DND-41 (cell line): ENCODE results near the gene TBCD.

Experiments used
- ATAC-seq: fragments of 200-7000 bp; cut with Tn5 transposase; 3 replicates; pipeline ENCODE4 v1.9.1; 2021; ENCODE audit warnings: low read depth; ENCODE audit not compliant: insufficient read depth
- DNase-seq: peaks from one replicate; pipeline ENCODE4 v3.0.0-alpha.2; 2020
- H2AFZ ChIP-seq: 2 replicates; pipeline ENCODE4 v1.6.0; 2012; ENCODE audit warnings: low read depth, low read length
- H3K27ac ChIP-seq: 2 replicates; pipeline ENCODE4 v1.5.1; 2012; ENCODE audit warnings: low read length, inconsistent platforms
- H3K27me3 ChIP-seq: fragments of 200-600 bp; sonication (generic); 2 replicates; pipeline ENCODE4 v1.6.0; 2012; ENCODE audit warnings: low read length, mild to moderate bottlenecking, inconsistent platforms; ENCODE audit not compliant: insufficient read depth, poor library complexity
- H3K36me3 ChIP-seq: 2 replicates; pipeline ENCODE4 v1.5.1; 2012; ENCODE audit warnings: low read length, inconsistent platforms; ENCODE audit not compliant: insufficient read depth
- H3K4me1 ChIP-seq: 2 replicates; pipeline ENCODE4 v1.5.1; 2012; ENCODE audit warnings: mild to moderate bottlenecking, low read length; ENCODE audit not compliant: insufficient read depth
- H3K4me2 ChIP-seq: 2 replicates; pipeline ENCODE4 v1.6.0; 2012; ENCODE audit warnings: mild to moderate bottlenecking, moderate library complexity, low read length, inconsistent platforms; ENCODE audit not compliant: insufficient read depth
- H3K4me3 ChIP-seq, 2 experiments: fragments of 200-600 bp in 1 of 2; shearing (Covaris generic) in 1 of 2; 2 replicates each; pipeline ENCODE4 v1.5.1; 2012 to 2016; ENCODE audit warnings: inconsistent platforms in 2 of 2, low read length in 2 of 2, mild to moderate bottlenecking in 2 of 2, low read depth in 1 of 2, moderate library complexity in 1 of 2
- H3K79me2 ChIP-seq: 2 replicates; pipeline ENCODE4 v1.6.0; 2012; ENCODE audit warnings: low read length, inconsistent platforms; ENCODE audit not compliant: insufficient read depth
- H3K9ac ChIP-seq: 2 replicates; pipeline ENCODE4 v1.6.0; 2012; ENCODE audit warnings: low read depth, mild to moderate bottlenecking, inconsistent platforms, low read length, moderate library complexity
- H3K9me3 ChIP-seq: 2 replicates; pipeline ENCODE4 v1.5.1; 2012; ENCODE audit warnings: low read length, moderate library complexity, mild to moderate bottlenecking, inconsistent platforms; ENCODE audit not compliant: insufficient read depth, severe bottlenecking
- H4K20me1 ChIP-seq: 2 replicates; pipeline ENCODE4 v1.6.0; 2012; ENCODE audit warnings: low read length; ENCODE audit not compliant: insufficient read depth
- EZH2 ChIP-seq: IDR thresholded peaks from 3 replicates; pipeline ENCODE4 v1.6.1; 2012; ENCODE audit warnings: borderline replicate concordance, low read depth, mild to moderate bottlenecking, moderate library complexity, low read length, inconsistent platforms; ENCODE audit not compliant: severe bottlenecking
- TF ChIP-seq, protein P1 (sequence below): IDR thresholded peaks from 2 replicates; pipeline ENCODE4 v1.5.1; 2012; ENCODE audit warnings: borderline replicate concordance, low read length, moderate library complexity, mild to moderate bottlenecking; ENCODE audit not compliant: poor library complexity, severe bottlenecking; ENCODE audit errors: extremely low read depth

TBCD gene

DNA sequence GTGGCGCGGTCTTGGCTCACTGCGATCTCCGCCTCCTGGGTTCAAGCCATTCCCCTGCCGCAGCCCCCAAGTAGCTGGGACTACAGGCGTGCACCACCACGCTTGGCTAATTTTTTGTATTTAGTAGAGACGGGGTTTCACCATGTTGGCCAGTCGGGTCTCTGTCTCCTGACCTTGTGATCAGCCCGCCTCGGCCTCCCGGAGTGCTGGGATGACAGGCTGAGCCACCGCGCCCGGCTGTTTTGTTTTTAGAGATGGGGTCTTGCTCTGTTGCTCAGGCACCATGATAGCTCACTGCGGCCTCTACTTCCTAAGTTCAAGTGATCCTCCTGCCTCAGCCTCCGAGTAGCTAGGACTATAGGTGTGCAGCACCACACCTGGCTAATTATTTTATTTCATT is 60.7 kb downstream of the TBCD start:
- no peak for DNase-seq
- Histone ChIP-seq H3K27ac (no peak overlapping the region), H4K20me1 (peaks cover 7% of the 10 kb centered on the region), H3K4me3 (no peak overlapping the region), H3K4me1 (no peaks in the 10 kb centered on the region), H3K79me2 (peaks cover under 1% of the 10 kb centered on the region; the same call in 1 of the 2 replicates), H2AFZ (no peak overlapping the region), H3K27me3 (no peaks in the 10 kb centered on the region), H3K9ac (no peak overlapping the region), H3K36me3 (peaks cover 84% of the 10 kb centered on the region), H3K9me3 (no peaks in the 10 kb centered on the region), H3K4me2 (no peak overlapping the region)
- no peak for ATAC-seq
- TF ChIP-seq EZH2: no peak
- TF ChIP-seq, protein P1, sequence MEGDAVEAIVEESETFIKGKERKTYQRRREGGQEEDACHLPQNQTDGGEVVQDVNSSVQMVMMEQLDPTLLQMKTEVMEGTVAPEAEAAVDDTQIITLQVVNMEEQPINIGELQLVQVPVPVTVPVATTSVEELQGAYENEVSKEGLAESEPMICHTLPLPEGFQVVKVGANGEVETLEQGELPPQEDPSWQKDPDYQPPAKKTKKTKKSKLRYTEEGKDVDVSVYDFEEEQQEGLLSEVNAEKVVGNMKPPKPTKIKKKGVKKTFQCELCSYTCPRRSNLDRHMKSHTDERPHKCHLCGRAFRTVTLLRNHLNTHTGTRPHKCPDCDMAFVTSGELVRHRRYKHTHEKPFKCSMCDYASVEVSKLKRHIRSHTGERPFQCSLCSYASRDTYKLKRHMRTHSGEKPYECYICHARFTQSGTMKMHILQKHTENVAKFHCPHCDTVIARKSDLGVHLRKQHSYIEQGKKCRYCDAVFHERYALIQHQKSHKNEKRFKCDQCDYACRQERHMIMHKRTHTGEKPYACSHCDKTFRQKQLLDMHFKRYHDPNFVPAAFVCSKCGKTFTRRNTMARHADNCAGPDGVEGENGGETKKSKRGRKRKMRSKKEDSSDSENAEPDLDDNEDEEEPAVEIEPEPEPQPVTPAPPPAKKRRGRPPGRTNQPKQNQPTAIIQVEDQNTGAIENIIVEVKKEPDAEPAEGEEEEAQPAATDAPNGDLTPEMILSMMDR: no peak

DNA sequence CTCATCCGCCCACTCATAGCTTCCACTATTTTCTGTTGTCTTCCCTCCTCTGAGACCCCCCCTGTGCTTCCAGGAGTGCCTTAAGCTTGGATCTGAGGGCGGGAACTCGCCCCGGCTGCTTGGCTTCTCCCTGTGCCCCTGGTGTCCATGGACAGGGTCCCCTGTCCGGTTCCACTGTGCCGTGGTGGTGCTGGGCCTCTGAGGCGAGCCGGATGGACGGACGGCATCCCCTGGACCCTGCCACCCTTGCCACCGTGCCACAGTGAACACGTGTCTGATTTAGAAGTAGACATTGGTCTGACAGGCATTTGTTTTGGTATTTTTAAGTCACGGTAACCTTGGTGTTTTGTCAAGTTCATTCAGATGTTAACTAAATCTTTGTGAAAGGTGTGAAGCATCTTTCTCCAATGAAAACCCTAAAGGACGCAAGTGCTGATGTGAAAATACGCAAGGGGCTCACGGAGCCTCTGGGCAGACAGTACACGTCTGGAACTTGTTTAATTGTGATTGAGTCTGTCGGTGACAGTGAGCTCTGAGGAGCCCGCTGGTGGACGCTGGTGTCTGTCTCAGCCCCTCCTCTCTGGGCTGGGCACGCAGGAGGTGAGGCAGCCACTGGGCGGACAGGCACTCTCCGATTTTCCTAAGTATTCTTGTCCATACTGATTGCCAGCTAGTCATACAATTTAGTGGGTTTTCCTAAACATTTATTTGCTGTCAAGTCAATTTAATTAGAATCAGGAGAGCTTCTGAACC is 61.6 kb downstream of the TBCD start:
- Histone ChIP-seq H3K4me1 (no peaks in the 10 kb centered on the region), H3K4me2 (no peak overlapping the region), H3K79me2 (peaks cover 5% of the 10 kb centered on the region), H3K9me3 (peaks cover 1% of the 10 kb centered on the region), H3K36me3 (peaks cover 85% of the 10 kb centered on the region), H3K4me3 (no peak overlapping the region), H4K20me1 (peaks cover 7% of the 10 kb centered on the region), H2AFZ (no peak overlapping the region), H3K27me3 (no peaks in the 10 kb centered on the region), H3K27ac (no peak overlapping the region), H3K9ac (no peak overlapping the region)
- ATAC-seq (no peak), DNase-seq (no peak)
- TF ChIP-seq, protein P1: no peak
- TF ChIP-seq EZH2: no peak

DNA sequence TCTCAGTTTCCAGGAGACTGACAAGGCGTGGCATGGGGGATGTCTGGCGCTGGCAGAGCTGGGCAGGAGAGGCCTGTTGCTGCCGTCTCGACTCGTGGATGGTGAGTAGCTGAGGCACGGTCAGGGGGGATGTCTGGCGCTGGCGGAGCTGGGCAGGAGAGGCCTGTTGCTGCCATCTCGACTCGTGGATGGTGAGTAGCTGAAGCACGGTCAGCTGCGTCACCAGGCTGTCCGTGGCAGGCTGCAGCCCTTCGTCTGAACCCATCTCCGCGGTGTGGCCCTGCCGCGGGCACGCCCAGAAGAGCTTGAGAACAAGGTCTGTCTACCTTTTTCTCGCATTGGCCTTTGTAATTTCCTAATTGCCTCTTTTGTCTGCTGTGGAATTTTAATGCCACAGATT is 63.0 kb downstream of the TBCD start:
- Histone ChIP-seq H3K4me2 (no peak overlapping the region), H3K27me3 (no peaks in the 10 kb centered on the region), H3K27ac (no peak overlapping the region), H3K9me3 (peaks cover 9% of the 10 kb centered on the region), H3K9ac (no peak overlapping the region), H3K4me1 (no peaks in the 10 kb centered on the region), H4K20me1 (peaks cover 7% of the 10 kb centered on the region; the same call in 1 of the 2 replicates), H3K36me3 (peaks cover 85% of the 10 kb centered on the region), H3K4me3 (no peak overlapping the region), H3K79me2 (peaks cover 7% of the 10 kb centered on the region), H2AFZ (no peak overlapping the region)
- TF ChIP-seq, protein P1: no peak
- no peak for TF ChIP-seq EZH2
- no peak for ATAC-seq
- DNase-seq: no peak
